ENCODE results near the gene KLHL17. TPM values are rescaled to one million over a fixed set of nuclear protein-coding genes. Genes with fewer than 3 reads are reported as not detected.

Gene KLHL17
- total RNA-seq, 1 experiment from 2014 or later: 15.1 TPM

- no peak overlapping the region for H3K4me3 ChIP-seq
- no peak for DNase-seq
- H3K36me3 ChIP-seq: no peaks in the 10 kb centered on the region
- H3K27me3 ChIP-seq: peaks cover 43% of the 10 kb centered on the region
- H3K27ac ChIP-seq: no peak overlapping the region
- peaks cover 33% of the 10 kb centered on the region for H3K4me1 ChIP-seq
- H3K9me3 ChIP-seq (replicated peaks): no peaks in the 10 kb centered on the region
Measured at GRCh38 chr1:918353-918752, 42.0 kb upstream of the KLHL17 start.

- Histone ChIP-seq H3K4me1 (peaks cover 35% of the 10 kb centered on the region), H3K4me3 (no peak overlapping the region), H3K36me3 (no peaks in the 10 kb centered on the region), H3K9me3 (replicated peaks) (no peaks in the 10 kb centered on the region), H3K27me3 (peaks cover 43% of the 10 kb centered on the region), H3K27ac (no peak overlapping the region)
- no peak for DNase-seq
Measured at GRCh38 chr1:918843-919242, 41.5 kb upstream of the KLHL17 start.

GRCh38 chr1:919271-919872 lies 41.0 kb upstream of the KLHL17 start:
- DNase-seq: no peak
- H3K36me3 ChIP-seq: no peaks in the 10 kb centered on the region

GRCh38 chr1:920010-920409 lies 40.4 kb upstream of the KLHL17 start:
- H3K27me3 ChIP-seq: peaks cover 39% of the 10 kb centered on the region
- no peak overlapping the region for H3K4me3 ChIP-seq
- peaks cover 35% of the 10 kb centered on the region for H3K4me1 ChIP-seq
- no peak overlapping the region for H3K27ac ChIP-seq
- no peak for DNase-seq
- no peaks in the 10 kb centered on the region for H3K36me3 ChIP-seq
- no peaks in the 10 kb centered on the region for H3K9me3 ChIP-seq (replicated peaks)

More at GRCh38 chr1:919271-919872, 41.0 kb upstream of the KLHL17 start:
- peaks cover 35% of the 10 kb centered on the region for H3K4me1 ChIP-seq
- H3K9me3 ChIP-seq (replicated peaks): no peaks in the 10 kb centered on the region
- H3K27ac ChIP-seq: no peak overlapping the region
- no peak overlapping the region for H3K4me3 ChIP-seq
- peaks cover 39% of the 10 kb centered on the region for H3K27me3 ChIP-seq

- H3K9me3 ChIP-seq (replicated peaks): no peaks in the 10 kb centered on the region
- no peak for DNase-seq
- H3K27me3 ChIP-seq: peaks cover 38% of the 10 kb centered on the region
- peaks cover 35% of the 10 kb centered on the region for H3K4me1 ChIP-seq
- no peaks in the 10 kb centered on the region for H3K36me3 ChIP-seq
- H3K27ac ChIP-seq: no peak overlapping the region
- no peak overlapping the region for H3K4me3 ChIP-seq
Measured at GRCh38 chr1:920521-920920, 39.9 kb upstream of the KLHL17 start.

- Histone ChIP-seq H3K4me1 (peaks cover 35% of the 10 kb centered on the region), H3K27me3 (peaks cover 31% of the 10 kb centered on the region), H3K36me3 (no peaks in the 10 kb centered on the region), H3K27ac (no peak overlapping the region), H3K4me3 (peak overlapping the region; percentile 3; the same call in 1 of the 2 replicates), H3K9me3 (replicated peaks) (no peaks in the 10 kb centered on the region)
- peak; percentile 81 to 86 for DNase-seq
Measured at GRCh38 chr1:921011-921837, 39.2 kb upstream of the KLHL17 start.

- Histone ChIP-seq H3K27me3 (peaks cover 10% of the 10 kb centered on the region), H3K27ac (peak within 1 kb of the TSS; percentile 8; the same call in 1 of the 2 replicates), H3K4me1 (peaks cover 20% of the 10 kb centered on the region), H3K36me3 (no peaks in the 10 kb centered on the region), H3K4me3 (peak within 1 kb of the TSS; percentile 69), H3K9me3 (replicated peaks) (no peaks in the 10 kb centered on the region)
- peak; percentile 84 to 86 for DNase-seq
Measured at GRCh38 chr1:923131-923990, 37.0 kb upstream of the KLHL17 start, which contains the start of gene SAMD11. TSS of gene SAMD11 (plus strand) at chr1:923923. CDS start at chr1:924432, 509 bp downstream.

- Histone ChIP-seq H3K36me3 (no peaks in the 10 kb centered on the region), H3K4me1 (peaks cover 20% of the 10 kb centered on the region), H3K27ac (no peak overlapping the region; the same call in 1 of the 2 replicates), H3K9me3 (replicated peaks) (no peaks in the 10 kb centered on the region), H3K4me3 (peak overlapping the region; percentile 69), H3K27me3 (peaks cover 4% of the 10 kb centered on the region; the same call in 1 of the 2 replicates)
- no peak for DNase-seq
Measured at GRCh38 chr1:923991-924655, 36.3 kb upstream of the KLHL17 start.

GRCh38 chr1:924656-925560 lies 35.5 kb upstream of the KLHL17 start:
- H3K27ac ChIP-seq: peak overlapping the region; percentile 8; the same call in 1 of the 2 replicates
- peak overlapping the region; percentile 69 for H3K4me3 ChIP-seq
- H3K27me3 ChIP-seq: no peaks in the 10 kb centered on the region
- H3K4me1 ChIP-seq: peaks cover 17% of the 10 kb centered on the region
- no peaks in the 10 kb centered on the region for H3K36me3 ChIP-seq
- DNase-seq: peak; percentile 67 to 71
- no peaks in the 10 kb centered on the region for H3K9me3 ChIP-seq (replicated peaks)

- DNase-seq: peak; percentile 68 to 70
- no peaks in the 10 kb centered on the region for H3K27me3 ChIP-seq
- no peak overlapping the region for H3K27ac ChIP-seq
- H3K9me3 ChIP-seq (replicated peaks): no peaks in the 10 kb centered on the region
- no peaks in the 10 kb centered on the region; the same call in 1 of the 2 replicates for H3K36me3 ChIP-seq
- H3K4me3 ChIP-seq: peak overlapping the region; percentile 69
- peaks cover 16% of the 10 kb centered on the region for H3K4me1 ChIP-seq
Measured at GRCh38 chr1:925561-926421, 34.6 kb upstream of the KLHL17 start.

- no peak overlapping the region for H3K27ac ChIP-seq
- DNase-seq: no peak
- H3K4me1 ChIP-seq: peaks cover 21% of the 10 kb centered on the region
- no peaks in the 10 kb centered on the region for H3K27me3 ChIP-seq
- no peak overlapping the region for H3K4me3 ChIP-seq
- no peaks in the 10 kb centered on the region; the same call in 1 of the 2 replicates for H3K36me3 ChIP-seq
- no peaks in the 10 kb centered on the region for H3K9me3 ChIP-seq (replicated peaks)
Measured at GRCh38 chr1:927234-927633, 33.1 kb upstream of the KLHL17 start.

GRCh38 chr1:927748-928147 lies 32.6 kb upstream of the KLHL17 start:
- peaks cover 26% of the 10 kb centered on the region for H3K4me1 ChIP-seq
- no peaks in the 10 kb centered on the region for H3K27me3 ChIP-seq
- H3K27ac ChIP-seq: no peak overlapping the region
- H3K36me3 ChIP-seq: no peaks in the 10 kb centered on the region; the same call in 1 of the 2 replicates
- H3K4me3 ChIP-seq: no peak overlapping the region
- DNase-seq: no peak
- no peaks in the 10 kb centered on the region for H3K9me3 ChIP-seq (replicated peaks)

Data from SJCRH30 (cell line).